GM12872 (cell line): Measurements from ENCODE around the gene STK4.

ENCODE experiments used
- TF ChIP-seq, protein P1 (sequence below): IDR thresholded peaks from 3 replicates; pipeline ENCODE4 v1.5.1; 2011; ENCODE audit warnings: low read depth, mild to moderate bottlenecking, low read length, moderate library complexity; ENCODE audit not compliant: insufficient read depth

STK4 gene

DNA sequence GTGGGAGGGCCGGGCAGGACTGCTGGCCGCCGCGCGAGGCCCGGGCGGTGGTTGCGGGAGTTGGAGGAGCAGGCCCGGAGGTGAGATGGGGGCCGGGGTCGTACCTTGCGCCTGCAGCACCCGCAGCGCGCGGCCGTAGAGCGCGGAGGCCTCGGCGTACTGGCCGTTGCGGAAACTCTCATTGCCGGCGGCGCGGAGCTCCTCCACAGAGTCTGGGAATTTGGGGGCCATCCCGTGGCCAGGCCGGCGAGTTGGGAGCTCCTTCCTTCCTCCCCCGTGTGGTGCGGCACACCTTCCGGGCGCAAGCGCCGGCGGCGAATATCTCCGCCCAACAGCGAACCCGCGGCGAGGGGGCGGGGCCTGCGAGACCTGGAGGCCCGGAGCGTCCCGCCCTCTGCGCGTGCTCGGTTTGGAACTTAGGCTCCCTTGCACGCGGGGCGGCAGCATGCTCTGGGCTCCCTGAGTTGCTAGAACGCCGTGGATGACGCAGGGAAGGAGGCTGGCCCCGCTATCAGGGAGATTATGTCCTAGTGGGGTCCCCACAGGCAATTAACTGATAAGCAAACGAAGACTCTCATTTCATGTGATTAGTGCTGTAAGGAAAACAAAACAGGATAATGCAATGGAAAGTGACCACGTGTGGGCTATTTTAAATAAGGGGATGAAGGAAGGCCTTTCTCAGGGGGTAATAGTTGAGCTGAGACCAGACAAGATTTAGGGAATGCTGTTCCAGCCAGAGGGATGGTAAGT lies 6.0 kb upstream of the STK4 start, which contains the start of gene TOMM34:
TOMM34 (minus strand) TSS at position 295 of the 750 bp plus-strand sequence; CDS start at position 231, 64 bp downstream.
- TF ChIP-seq, protein P1, sequence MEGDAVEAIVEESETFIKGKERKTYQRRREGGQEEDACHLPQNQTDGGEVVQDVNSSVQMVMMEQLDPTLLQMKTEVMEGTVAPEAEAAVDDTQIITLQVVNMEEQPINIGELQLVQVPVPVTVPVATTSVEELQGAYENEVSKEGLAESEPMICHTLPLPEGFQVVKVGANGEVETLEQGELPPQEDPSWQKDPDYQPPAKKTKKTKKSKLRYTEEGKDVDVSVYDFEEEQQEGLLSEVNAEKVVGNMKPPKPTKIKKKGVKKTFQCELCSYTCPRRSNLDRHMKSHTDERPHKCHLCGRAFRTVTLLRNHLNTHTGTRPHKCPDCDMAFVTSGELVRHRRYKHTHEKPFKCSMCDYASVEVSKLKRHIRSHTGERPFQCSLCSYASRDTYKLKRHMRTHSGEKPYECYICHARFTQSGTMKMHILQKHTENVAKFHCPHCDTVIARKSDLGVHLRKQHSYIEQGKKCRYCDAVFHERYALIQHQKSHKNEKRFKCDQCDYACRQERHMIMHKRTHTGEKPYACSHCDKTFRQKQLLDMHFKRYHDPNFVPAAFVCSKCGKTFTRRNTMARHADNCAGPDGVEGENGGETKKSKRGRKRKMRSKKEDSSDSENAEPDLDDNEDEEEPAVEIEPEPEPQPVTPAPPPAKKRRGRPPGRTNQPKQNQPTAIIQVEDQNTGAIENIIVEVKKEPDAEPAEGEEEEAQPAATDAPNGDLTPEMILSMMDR: no peak

DNA sequence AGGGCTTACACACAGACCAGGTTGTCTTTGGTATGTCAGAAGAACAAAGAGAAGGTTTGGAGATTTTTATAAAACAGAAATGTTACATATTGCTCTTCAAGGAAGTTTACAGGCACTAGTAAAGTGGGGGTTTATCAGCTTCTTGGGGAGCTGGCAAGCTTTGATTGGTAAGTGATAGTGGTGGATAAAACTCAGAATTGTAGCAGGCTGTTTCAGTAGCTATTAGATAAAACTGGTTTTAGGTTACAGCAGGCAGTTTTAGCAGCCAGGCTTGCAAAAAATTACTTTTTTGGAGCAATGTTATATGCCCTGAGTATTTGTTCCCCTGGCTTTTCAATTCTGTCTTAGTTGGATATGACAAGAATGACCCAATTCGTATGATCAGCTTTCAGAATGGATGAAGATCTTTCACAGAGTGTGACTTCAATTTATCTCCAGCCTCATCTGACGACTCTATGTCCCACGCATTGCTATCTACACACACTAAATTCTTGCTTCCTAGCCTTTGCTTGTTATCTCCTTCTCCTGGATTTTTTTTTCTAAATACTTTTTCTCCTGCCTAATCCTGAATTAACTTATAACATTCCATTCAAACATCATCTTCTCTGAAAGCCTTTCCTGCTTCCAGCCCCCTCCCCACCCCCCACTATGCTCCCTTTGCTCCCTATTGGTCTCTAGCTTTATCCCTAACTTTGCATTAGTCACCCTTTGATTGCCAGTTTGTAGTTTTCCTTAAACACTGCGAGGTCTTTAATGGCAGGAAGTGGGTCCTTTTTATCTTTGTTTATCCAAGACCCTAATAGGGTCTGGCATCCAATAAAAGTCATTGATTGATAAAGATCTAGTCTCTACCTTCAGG lies 5.1 kb upstream of the STK4 start:
- TF ChIP-seq, protein P1: no peak

DNA sequence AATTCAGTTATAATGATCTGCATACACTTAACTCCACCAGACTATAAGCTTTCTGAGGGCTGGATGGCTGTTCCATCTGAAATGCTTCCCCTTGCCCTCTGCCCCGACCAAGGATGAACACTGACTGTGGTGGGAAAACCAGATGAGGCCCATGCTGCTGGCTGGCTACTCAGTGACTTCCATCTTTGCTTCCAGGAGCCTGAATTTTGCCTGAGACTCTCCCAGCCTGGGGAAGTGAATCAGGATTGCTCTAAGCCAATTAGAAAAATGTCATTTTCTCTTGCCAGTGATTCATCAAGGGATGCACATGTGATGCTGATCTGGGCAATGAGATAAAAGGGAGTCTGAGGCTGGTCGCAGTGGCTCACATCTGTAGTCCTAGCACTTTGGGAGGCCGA lies 4.4 kb upstream of the STK4 start:
- TF ChIP-seq, protein P1: no peak

DNA sequence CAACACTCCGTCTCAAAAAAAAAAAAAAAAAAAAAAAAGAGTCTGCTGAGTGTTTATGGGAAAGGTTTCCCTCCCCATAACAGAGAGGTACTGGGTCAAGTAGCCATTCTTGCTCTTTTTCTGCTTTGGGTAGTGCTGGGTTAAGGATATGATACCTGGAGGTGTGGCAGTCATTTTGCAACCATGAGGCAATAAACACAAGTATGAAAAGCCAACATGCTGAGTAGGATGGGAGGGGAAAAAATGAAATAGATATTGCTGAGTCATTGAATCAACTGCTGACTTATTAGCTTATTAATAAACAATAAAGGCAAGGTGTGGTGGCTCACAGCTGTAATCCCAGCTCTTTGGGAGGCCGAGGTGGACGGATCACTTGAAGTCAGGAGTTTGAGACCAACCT lies 3.8 kb upstream of the STK4 start:
- TF ChIP-seq, protein P1: no peak

- TF ChIP-seq, protein P1: no peak
Measured at GRCh38 chr20:44963325-44964215, 2.7 kb upstream of the STK4 start.

DNA sequence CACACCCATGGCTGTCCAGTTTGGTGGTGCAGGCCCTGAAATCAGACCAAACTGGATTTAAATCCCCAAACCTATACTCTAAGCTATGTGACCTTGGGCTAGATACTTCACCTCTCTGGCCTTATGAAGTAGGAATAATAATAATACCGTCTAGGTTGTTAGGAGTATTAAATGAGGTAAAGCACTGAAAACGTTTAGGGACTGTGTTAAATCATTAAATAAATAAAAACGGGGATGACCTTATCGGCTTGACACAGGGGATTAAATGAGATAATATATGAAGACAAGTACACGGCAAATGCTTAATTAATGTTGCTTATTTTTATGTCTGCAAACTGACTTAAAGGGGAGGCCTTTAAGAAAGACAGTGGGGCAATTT lies 672 bp upstream of the STK4 start:
- TF ChIP-seq, protein P1: no peak
